ENCODE measurements around the gene PRPF19. TPM values are rescaled to one million over a fixed set of nuclear protein-coding genes. Genes with fewer than 3 reads are reported as not detected.
A peak's percentile ranks its signal among the peaks of the same experiment; 100 is the strongest.

Gene PRPF19
- polyA plus RNA-seq, 1 donor from 2014 or later: 71.3 TPM

GRCh38 chr11:60870733-60871377 is 35.5 kb downstream of the PRPF19 start:
- no peak for TF ChIP-seq TAF1 (IDR thresholded peaks at IDR 0.05; ENCODE audit: low read depth)
- no peak for TF ChIP-seq MXI1 (conservative IDR thresholded peaks at IDR 0.05; ENCODE audit: poor library complexity, severe bottlenecking)
- TF ChIP-seq EZH2 (IDR thresholded peaks at IDR 0.05; ENCODE audit: borderline replicate concordance, insufficient read depth, low read length, poor library complexity, severe bottlenecking): no peak
- no peak for TF ChIP-seq SMC3 (conservative IDR thresholded peaks at IDR 0.05; ENCODE audit: poor library complexity)
- Histone ChIP-seq H4K20me1 (ENCODE audit: insufficient read depth) (no peaks in the 10 kb centered on the region), H3F3A (ENCODE audit: insufficient read depth, low read length, poor library complexity, severe bottlenecking) (no peaks in the 10 kb centered on the region), H3K27ac (ENCODE audit: low read length) (peak overlapping the region; percentile 74), H3K9ac (ENCODE audit: low read length) (peak overlapping the region; percentile 46), H3K36me3 (ENCODE audit: insufficient read depth, low read length) (no peaks in the 10 kb centered on the region), H3K79me2 (replicated peaks; ENCODE audit: insufficient read depth, low read length) (no peaks in the 10 kb centered on the region), H3K27me3 (ENCODE audit: insufficient read depth, low read depth, low read length) (no peaks in the 10 kb centered on the region), H3K9me2 (ENCODE audit: insufficient read depth, low read length) (no peaks in the 10 kb centered on the region), H3K4me2 (ENCODE audit: low read length) (peak overlapping the region; percentile 29), H2AFZ (ENCODE audit: low read depth, low read length) (no peak overlapping the region), H3K4me3 (ENCODE audit: low read length) (peak overlapping the region; percentile 48), H3K9me3 (ENCODE audit: low read length) (no peaks in the 10 kb centered on the region)

- H3K9ac ChIP-seq (ENCODE audit: low read length): peak overlapping the region; percentile 46
- H3K9me2 ChIP-seq (ENCODE audit: insufficient read depth, low read length): no peaks in the 10 kb centered on the region
- no peaks in the 10 kb centered on the region for H4K20me1 ChIP-seq (ENCODE audit: insufficient read depth)
- H3K27me3 ChIP-seq (ENCODE audit: insufficient read depth, low read depth, low read length): no peaks in the 10 kb centered on the region
- peak overlapping the region; percentile 74 for H3K27ac ChIP-seq (ENCODE audit: low read length)
- peak overlapping the region; percentile 48 for H3K4me3 ChIP-seq (ENCODE audit: low read length)
- H3K9me3 ChIP-seq (ENCODE audit: low read length): no peaks in the 10 kb centered on the region
- no peaks in the 10 kb centered on the region for H3F3A ChIP-seq (ENCODE audit: insufficient read depth, low read length, poor library complexity, severe bottlenecking)
- H2AFZ ChIP-seq (ENCODE audit: low read depth, low read length): peak overlapping the region; percentile 21
- TF ChIP-seq EP300 (conservative IDR thresholded peaks at IDR 0.05; ENCODE audit: poor library complexity, severe bottlenecking): peak; percentile 75
- peak; percentile 86 for TF ChIP-seq MXI1 (conservative IDR thresholded peaks at IDR 0.05; ENCODE audit: poor library complexity, severe bottlenecking)
- peak; percentile 56 for TF ChIP-seq REST (IDR thresholded peaks at IDR 0.05; ENCODE audit: borderline replicate concordance)
- no peak for TF ChIP-seq TAF1 (IDR thresholded peaks at IDR 0.05; ENCODE audit: low read depth)
- TF ChIP-seq POLR2AphosphoS5 (IDR thresholded peaks at IDR 0.05): peak; percentile 48
- peak; percentile 70 for TF ChIP-seq SMC3 (conservative IDR thresholded peaks at IDR 0.05; ENCODE audit: poor library complexity)
- no peak for TF ChIP-seq EZH2 (IDR thresholded peaks at IDR 0.05; ENCODE audit: borderline replicate concordance, insufficient read depth, low read length, poor library complexity, severe bottlenecking)
- TF ChIP-seq RAD21 (conservative IDR thresholded peaks at IDR 0.05): peak; percentile 66
- TF ChIP-seq, protein P1, sequence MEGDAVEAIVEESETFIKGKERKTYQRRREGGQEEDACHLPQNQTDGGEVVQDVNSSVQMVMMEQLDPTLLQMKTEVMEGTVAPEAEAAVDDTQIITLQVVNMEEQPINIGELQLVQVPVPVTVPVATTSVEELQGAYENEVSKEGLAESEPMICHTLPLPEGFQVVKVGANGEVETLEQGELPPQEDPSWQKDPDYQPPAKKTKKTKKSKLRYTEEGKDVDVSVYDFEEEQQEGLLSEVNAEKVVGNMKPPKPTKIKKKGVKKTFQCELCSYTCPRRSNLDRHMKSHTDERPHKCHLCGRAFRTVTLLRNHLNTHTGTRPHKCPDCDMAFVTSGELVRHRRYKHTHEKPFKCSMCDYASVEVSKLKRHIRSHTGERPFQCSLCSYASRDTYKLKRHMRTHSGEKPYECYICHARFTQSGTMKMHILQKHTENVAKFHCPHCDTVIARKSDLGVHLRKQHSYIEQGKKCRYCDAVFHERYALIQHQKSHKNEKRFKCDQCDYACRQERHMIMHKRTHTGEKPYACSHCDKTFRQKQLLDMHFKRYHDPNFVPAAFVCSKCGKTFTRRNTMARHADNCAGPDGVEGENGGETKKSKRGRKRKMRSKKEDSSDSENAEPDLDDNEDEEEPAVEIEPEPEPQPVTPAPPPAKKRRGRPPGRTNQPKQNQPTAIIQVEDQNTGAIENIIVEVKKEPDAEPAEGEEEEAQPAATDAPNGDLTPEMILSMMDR (IDR thresholded peaks at IDR 0.05; ENCODE audit: poor library complexity, severe bottlenecking): peak; percentile 60
- H3K4me2 ChIP-seq (ENCODE audit: low read length): peak overlapping the region; percentile 75
- no peaks in the 10 kb centered on the region for H3K36me3 ChIP-seq (ENCODE audit: insufficient read depth, low read length)
- H3K79me2 ChIP-seq (replicated peaks; ENCODE audit: insufficient read depth, low read length): no peaks in the 10 kb centered on the region
These were observed 36.1 kb downstream of the PRPF19 start for GRCh38 chr11:60870276-60870675.

All from neural cell (in vitro differentiated cells).